ENCODE data around the gene PDE7B. TPM values are rescaled to one million over a fixed set of nuclear protein-coding genes. Genes with fewer than 3 reads are reported as not detected.

The PDE7B gene
- polyA plus RNA-seq, 1 of the 3 experiments (the other 2 are of a cell fraction), result 1.9 TPM

- TF ChIP-seq, protein P1, sequence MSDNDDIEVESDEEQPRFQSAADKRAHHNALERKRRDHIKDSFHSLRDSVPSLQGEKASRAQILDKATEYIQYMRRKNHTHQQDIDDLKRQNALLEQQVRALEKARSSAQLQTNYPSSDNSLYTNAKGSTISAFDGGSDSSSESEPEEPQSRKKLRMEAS (IDR thresholded peaks at IDR 0.05; ENCODE audit: low read depth), result no peak
- TF ChIP-seq FOXJ3 (CRISPR knock-in tag; IDR thresholded peaks at IDR 0.05), result no peak
- TF ChIP-seq TEAD4 (IDR thresholded peaks at IDR 0.05; ENCODE audit: borderline replicate concordance, insufficient read depth), result no peak
- TF ChIP-seq RAD21 (IDR thresholded peaks at IDR 0.05; ENCODE audit: low read length), result no peak
- no peak for TF ChIP-seq YY1 (IDR thresholded peaks at IDR 0.05; ENCODE audit: low read depth)
- no peak for TF ChIP-seq NRF1 (IDR thresholded peaks at IDR 0.05; ENCODE audit: low read depth, low read length)
- no peak for TF ChIP-seq CHD2 (IDR thresholded peaks at IDR 0.05; ENCODE audit: low read length, partially characterized antibody)
- TF ChIP-seq, protein P2, sequence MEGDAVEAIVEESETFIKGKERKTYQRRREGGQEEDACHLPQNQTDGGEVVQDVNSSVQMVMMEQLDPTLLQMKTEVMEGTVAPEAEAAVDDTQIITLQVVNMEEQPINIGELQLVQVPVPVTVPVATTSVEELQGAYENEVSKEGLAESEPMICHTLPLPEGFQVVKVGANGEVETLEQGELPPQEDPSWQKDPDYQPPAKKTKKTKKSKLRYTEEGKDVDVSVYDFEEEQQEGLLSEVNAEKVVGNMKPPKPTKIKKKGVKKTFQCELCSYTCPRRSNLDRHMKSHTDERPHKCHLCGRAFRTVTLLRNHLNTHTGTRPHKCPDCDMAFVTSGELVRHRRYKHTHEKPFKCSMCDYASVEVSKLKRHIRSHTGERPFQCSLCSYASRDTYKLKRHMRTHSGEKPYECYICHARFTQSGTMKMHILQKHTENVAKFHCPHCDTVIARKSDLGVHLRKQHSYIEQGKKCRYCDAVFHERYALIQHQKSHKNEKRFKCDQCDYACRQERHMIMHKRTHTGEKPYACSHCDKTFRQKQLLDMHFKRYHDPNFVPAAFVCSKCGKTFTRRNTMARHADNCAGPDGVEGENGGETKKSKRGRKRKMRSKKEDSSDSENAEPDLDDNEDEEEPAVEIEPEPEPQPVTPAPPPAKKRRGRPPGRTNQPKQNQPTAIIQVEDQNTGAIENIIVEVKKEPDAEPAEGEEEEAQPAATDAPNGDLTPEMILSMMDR (IDR thresholded peaks at IDR 0.05), result no peak
- peak; percentile 66 for TF ChIP-seq JUND (IDR thresholded peaks at IDR 0.05)
Measured at GRCh38 chr6:136012198-136012887, 160.8 kb downstream of the PDE7B start (continued).

GRCh38 chr6:136012943-136013342 is 161.4 kb downstream of the PDE7B start:
- ChIA-PET CTCF (interaction anchor here (1.3 kb wide), 1 partner anchor 20 kb away, joined by 4 read pairs; no protein-coding TSS in a partner anchor), POLR2A (no interaction called here)
- peaks cover 29% of the 10 kb centered on the region for H3F3A ChIP-seq (replicated peaks; ENCODE audit: insufficient read depth)
- peak overlapping the region; percentile 90 for H2AFZ ChIP-seq (ENCODE audit: low read depth)
- H3K9me3 ChIP-seq, result no peaks in the 10 kb centered on the region
- WGBS (ENCODE audit: low lambda C conversion rate), result 71% methylated on average over 1 of the region's 1 CpG
- no peaks in the 10 kb centered on the region for H3K9me2 ChIP-seq
- no peaks in the 10 kb centered on the region for H4K20me1 ChIP-seq (ENCODE audit: insufficient read depth)
- DNase-seq, result no peak
- H3K4me2 ChIP-seq, result no peak overlapping the region
- H3K79me2 ChIP-seq (ENCODE audit: insufficient read depth), result no peaks in the 10 kb centered on the region
- H3K27me3 ChIP-seq (ENCODE audit: insufficient read depth), result no peaks in the 10 kb centered on the region
- peak overlapping the region in 1 of 2 experiments; percentile 98; a peak in 3 of 4 replicates for H3K27ac ChIP-seq (ENCODE audit: low read depth in 2 of 2, low read length in 1 of 2)
- H3K4me1 ChIP-seq (ENCODE audit: control insufficient read depth in 1 of 2, insufficient read depth in 2 of 2, low read depth in 1 of 2, low read length in 1 of 2), result peaks cover 11 to 27% of the 10 kb centered on the region in 2 experiments
- H3K36me3 ChIP-seq (replicated peaks in 1 of 2; ENCODE audit: control insufficient read depth in 1 of 2, insufficient read depth in 2 of 2, low read length in 1 of 2), result no peaks in the 10 kb centered on the region
- H3K9ac ChIP-seq, result peak overlapping the region; percentile 71
- TF ChIP-seq USF1 (IDR thresholded peaks at IDR 0.05; ENCODE audit: borderline replicate concordance, low read depth) (no peak), YY1 (IDR thresholded peaks at IDR 0.05; ENCODE audit: low read depth) (no peak), TEAD4 (IDR thresholded peaks at IDR 0.05; ENCODE audit: borderline replicate concordance, insufficient read depth) (no peak), EZH2phosphoT487 (IDR thresholded peaks at IDR 0.05; ENCODE audit: borderline replicate concordance, low read depth) (no peak), FOSL2 (IDR thresholded peaks at IDR 0.05; ENCODE audit: borderline replicate concordance, low read depth) (no peak), RCOR1 (IDR thresholded peaks at IDR 0.05; ENCODE audit: low read length) (no peak)
- TF ChIP-seq, protein P2 (IDR thresholded peaks at IDR 0.05), result no peak
- H3K4me3 ChIP-seq (ENCODE audit: low read depth in 2 of 2, low read length in 1 of 2), result no peak overlapping the region

All from SK-N-SH (cell line).